ENCODE results near the gene NRP1. TPM values are rescaled to one million over a fixed set of nuclear protein-coding genes. Genes with fewer than 3 reads are reported as not detected.
"Not testable (repeated sequence)": the region's sequence is repeated elsewhere in the genome, so short reads cannot be mapped to it uniquely, and the experiment has no call there.

Gene NRP1
- total and polyA plus RNA-seq, 9 donors, result 39.6 to 134 (median 67.2) TPM

- WGBS, 3 donors, result 62 to 66% (median 65%) methylated on average over 5 of the region's 5 CpGs
- DNase-seq, result no peak
- Histone ChIP-seq H3K4me1 (ENCODE audit: insufficient read depth) (peaks cover 7% of the 10 kb centered on the region), H3K27ac (no peak overlapping the region), H3K9me3 (no peaks in the 10 kb centered on the region), H3K36me3 (no peaks in the 10 kb centered on the region), H3K4me3 (no peak overlapping the region), H3K27me3 (no peaks in the 10 kb centered on the region)
- intact Hi-C loops (cut with DNase I), result no loop called here
- TF ChIP-seq EP300 (IDR thresholded peaks at IDR 0.05), result no peak
- TF ChIP-seq CTCF (IDR thresholded peaks at IDR 0.05), result no peak
- TF ChIP-seq POLR2A (IDR thresholded peaks at IDR 0.05), result no peak
Observed at GRCh38 chr10:33143160-33143728, 191.2 kb downstream of the NRP1 start.

DNA sequence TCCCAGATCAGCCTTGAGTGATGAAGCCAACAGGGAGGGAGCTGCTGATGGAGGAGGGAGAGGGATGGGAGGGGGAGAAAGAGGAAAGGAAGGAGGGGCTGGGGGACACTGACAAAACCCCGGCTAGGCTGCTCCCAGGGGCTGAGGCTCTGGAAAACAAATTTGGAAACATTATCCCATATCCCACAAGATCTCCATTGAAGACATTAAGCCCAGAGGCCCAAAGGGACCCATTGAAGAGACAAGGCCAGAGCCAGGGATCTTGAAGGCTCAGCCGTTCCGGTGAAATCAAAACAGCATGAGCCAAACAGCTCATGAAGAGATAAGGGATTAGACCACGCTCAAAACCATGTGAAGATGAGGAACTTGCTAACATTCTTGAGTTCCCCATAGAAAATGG lies 192.2 kb downstream of the NRP1 start:
- WGBS, 3 donors, result 17 to 27% (median 19%) methylated on average over 4 of the region's 4 CpGs
- Histone ChIP-seq H3K36me3 (no peaks in the 10 kb centered on the region), H3K9me3 (no peaks in the 10 kb centered on the region), H3K4me1 (ENCODE audit: insufficient read depth) (peaks cover 7% of the 10 kb centered on the region), H3K27ac (no peak overlapping the region), H3K27me3 (no peaks in the 10 kb centered on the region), H3K4me3 (no peak overlapping the region)
- TF ChIP-seq EP300 (IDR thresholded peaks at IDR 0.05) (no peak), POLR2A (IDR thresholded peaks at IDR 0.05) (no peak), CTCF (IDR thresholded peaks at IDR 0.05) (no peak)
- DNase-seq, result no peak
- intact Hi-C loops (cut with DNase I), result no loop called here

- Histone ChIP-seq H3K27ac (no peak overlapping the region), H3K27me3 (no peaks in the 10 kb centered on the region), H3K4me3 (no peak overlapping the region), H3K9me3 (no peaks in the 10 kb centered on the region), H3K36me3 (no peaks in the 10 kb centered on the region), H3K4me1 (ENCODE audit: insufficient read depth) (peaks cover 7% of the 10 kb centered on the region)
- WGBS, 3 donors, result 95 to 97% (median 96%) methylated on average over 3 of the region's 3 CpGs
- intact Hi-C loops (cut with DNase I), result no loop called here
- DNase-seq, result no peak
- TF ChIP-seq EP300 (IDR thresholded peaks at IDR 0.05) (no peak), POLR2A (IDR thresholded peaks at IDR 0.05) (no peak), CTCF (IDR thresholded peaks at IDR 0.05) (no peak)
Observed at GRCh38 chr10:33141251-33141650, 193.2 kb downstream of the NRP1 start.

DNA sequence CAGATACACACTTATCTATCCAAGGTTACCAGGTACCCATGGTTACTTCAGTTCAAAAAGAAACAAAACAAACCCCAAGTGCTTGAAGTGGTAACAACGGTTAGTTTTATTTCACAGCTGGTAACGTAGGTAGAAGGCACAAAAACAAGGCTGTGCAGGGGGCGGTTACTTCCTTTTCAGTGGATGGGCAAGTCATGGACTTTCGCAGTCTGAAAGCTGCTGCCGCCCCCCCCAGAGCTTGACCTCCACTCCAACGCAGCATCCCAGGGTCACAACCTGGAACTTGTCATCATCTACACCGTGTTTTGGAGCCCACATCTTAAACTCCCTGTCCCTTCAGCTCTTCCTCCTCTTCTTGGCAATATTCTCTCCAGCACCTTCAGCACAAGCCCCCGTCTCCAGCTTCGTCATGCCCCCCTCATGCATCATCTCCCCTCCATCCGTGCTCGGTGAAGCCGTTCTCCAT lies 195.3 kb downstream of the NRP1 start:
- Histone ChIP-seq H3K4me3 (no peak overlapping the region), H3K27me3 (no peaks in the 10 kb centered on the region), H3K27ac (no peak overlapping the region), H3K4me1 (ENCODE audit: insufficient read depth) (peaks cover 7% of the 10 kb centered on the region), H3K36me3 (no peaks in the 10 kb centered on the region), H3K9me3 (no peaks in the 10 kb centered on the region)
- intact Hi-C loops (cut with DNase I), result no loop called here
- TF ChIP-seq CTCF (IDR thresholded peaks at IDR 0.05) (no peak), EP300 (IDR thresholded peaks at IDR 0.05) (no peak), POLR2A (IDR thresholded peaks at IDR 0.05) (no peak)
- no peak for DNase-seq
- WGBS, 3 donors, result 55 to 68% (median 62%) methylated on average over 12 of the region's 12 CpGs

DNA sequence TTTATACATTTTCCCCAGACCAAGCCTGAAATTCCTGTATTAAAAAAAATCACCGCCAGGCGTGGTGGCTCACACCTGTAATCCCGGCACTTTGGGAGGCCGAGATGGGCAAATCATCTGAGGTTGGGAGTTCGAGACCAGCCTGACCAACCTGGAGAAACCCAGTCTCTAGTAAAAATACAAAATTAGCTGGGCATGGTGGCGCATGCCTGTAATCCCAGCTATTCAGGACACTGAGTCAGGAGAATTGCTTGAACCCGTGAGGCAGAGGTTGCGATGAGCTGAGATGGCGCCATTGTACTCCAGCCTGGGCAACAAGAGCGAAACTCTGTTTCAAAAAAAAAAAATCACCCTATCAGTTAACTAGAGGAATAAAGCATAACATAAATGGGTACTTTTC lies 195.8 kb downstream of the NRP1 start:
- H3K4me3 ChIP-seq; H3K27me3 ChIP-seq; intact Hi-C loops (cut with DNase I); H3K36me3 ChIP-seq; H3K27ac ChIP-seq; DNase-seq; H3K9me3 ChIP-seq; H3K4me1 ChIP-seq (ENCODE audit: insufficient read depth): not testable (repeated sequence)
- WGBS, 3 donors, result 84 to 93% (median 93%) methylated on average over 10 of the region's 10 CpGs
